Metanephros (tissue), 1 donor: ENCODE data around the gene MAGEE1. TPM values are rescaled to one million over a fixed set of nuclear protein-coding genes. Genes with fewer than 3 reads are reported as not detected.

Experiments used
- total RNA-seq: library from RNA; depleted of rRNA; stranded (reverse); fragments of >200 nt; gene quantifications from one replicate; pipeline ENCODE4 v1.2.3, GENCODE V29; 2014

The MAGEE1 gene, protein sequence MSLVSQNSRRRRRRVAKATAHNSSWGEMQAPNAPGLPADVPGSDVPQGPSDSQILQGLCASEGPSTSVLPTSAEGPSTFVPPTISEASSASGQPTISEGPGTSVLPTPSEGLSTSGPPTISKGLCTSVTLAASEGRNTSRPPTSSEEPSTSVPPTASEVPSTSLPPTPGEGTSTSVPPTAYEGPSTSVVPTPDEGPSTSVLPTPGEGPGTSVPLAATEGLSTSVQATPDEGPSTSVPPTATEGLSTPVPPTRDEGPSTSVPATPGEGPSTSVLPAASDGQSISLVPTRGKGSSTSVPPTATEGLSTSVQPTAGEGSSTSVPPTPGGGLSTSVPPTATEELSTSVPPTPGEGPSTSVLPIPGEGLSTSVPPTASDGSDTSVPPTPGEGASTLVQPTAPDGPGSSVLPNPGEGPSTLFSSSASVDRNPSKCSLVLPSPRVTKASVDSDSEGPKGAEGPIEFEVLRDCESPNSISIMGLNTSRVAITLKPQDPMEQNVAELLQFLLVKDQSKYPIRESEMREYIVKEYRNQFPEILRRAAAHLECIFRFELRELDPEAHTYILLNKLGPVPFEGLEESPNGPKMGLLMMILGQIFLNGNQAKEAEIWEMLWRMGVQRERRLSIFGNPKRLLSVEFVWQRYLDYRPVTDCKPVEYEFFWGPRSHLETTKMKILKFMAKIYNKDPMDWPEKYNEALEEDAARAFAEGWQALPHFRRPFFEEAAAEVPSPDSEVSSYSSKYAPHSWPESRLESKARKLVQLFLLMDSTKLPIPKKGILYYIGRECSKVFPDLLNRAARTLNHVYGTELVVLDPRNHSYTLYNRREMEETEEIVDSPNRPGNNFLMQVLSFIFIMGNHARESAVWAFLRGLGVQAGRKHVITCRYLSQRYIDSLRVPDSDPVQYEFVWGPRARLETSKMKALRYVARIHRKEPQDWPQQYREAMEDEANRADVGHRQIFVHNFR
- 5.0 TPM for total RNA-seq

DNA sequence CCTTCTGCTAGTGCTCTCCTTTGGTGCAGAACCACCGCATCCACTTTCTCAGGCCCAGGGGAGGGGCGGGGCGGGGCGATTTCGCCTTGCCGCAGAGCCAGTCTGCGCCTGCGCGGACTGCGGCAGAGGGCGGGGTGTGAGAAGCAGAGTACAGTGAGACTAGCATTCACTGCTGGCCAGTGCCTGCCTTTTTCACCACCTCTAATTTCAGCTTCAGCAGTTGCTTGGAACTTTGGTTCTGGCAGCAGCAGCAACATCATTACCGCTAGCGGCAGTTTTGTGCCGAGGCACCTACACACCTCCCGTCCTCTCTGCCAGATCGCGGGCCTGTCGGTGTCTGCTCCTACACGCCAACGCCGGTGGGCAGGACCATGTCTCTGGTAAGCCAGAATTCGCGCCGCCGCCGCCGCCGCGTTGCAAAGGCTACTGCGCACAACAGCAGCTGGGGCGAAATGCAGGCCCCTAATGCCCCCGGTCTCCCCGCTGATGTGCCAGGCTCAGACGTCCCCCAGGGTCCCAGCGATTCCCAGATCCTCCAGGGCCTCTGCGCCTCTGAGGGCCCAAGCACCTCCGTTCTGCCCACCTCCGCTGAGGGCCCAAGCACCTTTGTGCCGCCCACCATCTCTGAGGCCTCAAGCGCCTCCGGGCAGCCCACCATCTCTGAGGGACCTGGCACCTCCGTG lies at the start of gene MAGEE1:
Gene MAGEE1 (plus strand): TSS at position 151 of the 683 bp plus-strand sequence. CDS start 221 bp downstream, at position 372.

